HCT116 (cell line): ENCODE measurements around the gene METTL1. TPM values are rescaled to one million over a fixed set of nuclear protein-coding genes. Genes with fewer than 3 reads are reported as not detected.

Source experiments
- ATAC-seq: fragments of 200-7000 bp; cut with Tn5 transposase; 2 replicates; pipeline ENCODE4 v1.9.1; 2020; ENCODE audit warnings: mild to moderate bottlenecking, moderate library complexity
- BruUV-seq: library from RNA; stranded (reverse); fragments of 400-500 nt; replicated peaks from 2 replicates; lab custom pipeline; 2021; lab: Mats Ljungman, UMichigan
- CTCF ChIA-PET: fragments of 300-600 bp; sonication (Branson Sonifier 250); formaldehyde crosslinking; loops from one replicate; lab custom pipeline; 2021; ENCODE audit warnings: antibody characterized with exemption; lab: Charles Lee
- POLR2A ChIA-PET: fragments of 300-600, 350-600 bp; sonication (Branson Sonifier 250); formaldehyde crosslinking; loops from one replicate; lab custom pipeline; 2021; ENCODE audit warnings: antibody characterized with exemption; lab: Charles Lee
- RAD21 ChIA-PET, 2 experiments: fragments of 300-600 bp; sonication (Branson Sonifier 250); formaldehyde crosslinking; loops; one replicate each; lab custom pipeline; 2023; ENCODE audit warnings: low total read pairs in 2 of 2; ENCODE audit not compliant: uncharacterized antibody in 2 of 2, unreplicated experiment in 2 of 2, low non-redundant PET in 1 of 2; lab: Charles Lee
- DNase-seq: peaks from one replicate; pipeline ENCODE4 v3.0.0-alpha.2; 2010; ENCODE audit warnings: low read depth, low spot score
- H2AFZ ChIP-seq: fragments of 200-600 bp; shearing (Covaris generic), sonication (generic); 2 replicates; pipeline ENCODE4 v1.6.1; 2017; ENCODE audit warnings: low read depth, mixed run types, mixed read lengths, antibody characterized with exemption, low read length; ENCODE audit not compliant: poor library complexity, severe bottlenecking
- H3K27ac ChIP-seq: 2 replicates; pipeline ENCODE4 v1.5.1; 2012; ENCODE audit warnings: low read depth, low read length
- H3K27me3 ChIP-seq: fragments of 200-600 bp; sonication (generic); 2 replicates; pipeline ENCODE4 v1.6.1; 2016; ENCODE audit warnings: mixed run types, low read length, mixed read lengths; ENCODE audit not compliant: insufficient read depth
- H3K36me3 ChIP-seq, 2 experiments: fragments of 200-500 bp in 1 of 2; fragments of 200-600 bp in 1 of 2; sonication (Bioruptor generic) in 1 of 2; sonication (generic) in 1 of 2; 2 replicates each; pipeline versions ENCODE4 v1.5.1 to v1.6.1; 2014 to 2016; ENCODE audit warnings: low read length in 2 of 2, inconsistent platforms in 1 of 2, mixed read lengths in 1 of 2, mixed run types in 1 of 2; ENCODE audit not compliant: insufficient read depth in 2 of 2, control insufficient read depth in 1 of 2
- H3K4me1 ChIP-seq, 2 experiments: fragments of 200-600 bp in 1 of 2; sonication (generic) in 1 of 2; 2 replicates each; pipeline versions ENCODE4 v1.5.1 to v1.6.1; 2012 to 2017; ENCODE audit warnings: low read length in 2 of 2, inconsistent platforms in 1 of 2, mild to moderate bottlenecking in 1 of 2, mixed read lengths in 1 of 2, mixed run types in 1 of 2, moderate library complexity in 1 of 2; ENCODE audit not compliant: insufficient read depth in 2 of 2, control insufficient read depth in 1 of 2
- H3K4me2 ChIP-seq: fragments of 200-600 bp; sonication (generic); 2 replicates; pipeline ENCODE4 v1.6.1; 2017; ENCODE audit warnings: mixed run types, low read length, mixed read lengths
- H3K4me3 ChIP-seq, 2 experiments: fragments of 200-600 bp in 1 of 2; sonication (generic) in 1 of 2; replicated peaks in 1 of 2; 2 replicates each; pipeline ENCODE4 v1.5.1; 2011 to 2016; ENCODE audit warnings: low read length in 2 of 2, control low read depth in 1 of 2, low read depth in 1 of 2, mild to moderate bottlenecking in 1 of 2, mixed read lengths in 1 of 2, mixed run types in 1 of 2
- H3K79me2 ChIP-seq: fragments of 200-600 bp; sonication (generic); 2 replicates; pipeline ENCODE4 v1.6.1; 2017; ENCODE audit warnings: mild to moderate bottlenecking, mixed run types, low read length, moderate library complexity, mixed read lengths; ENCODE audit not compliant: insufficient read depth
- H3K9ac ChIP-seq: fragments of 200-600 bp; sonication (generic); 2 replicates; pipeline ENCODE4 v1.6.1; 2016; ENCODE audit warnings: low read length, mixed read lengths
- H3K9me2 ChIP-seq: fragments of 200-600 bp; sonication (generic), shearing (Covaris generic); 2 replicates; pipeline ENCODE4 v1.6.1; 2017; ENCODE audit warnings: mixed run types, mild to moderate bottlenecking, moderate library complexity; ENCODE audit not compliant: insufficient read depth
- H3K9me3 ChIP-seq, 2 experiments: fragments of 200-500 bp in 1 of 2; fragments of 200-600 bp in 1 of 2; sonication (Bioruptor generic) in 1 of 2; sonication (generic) in 1 of 2; 2 replicates each; pipeline ENCODE4 v1.6.1; 2014 to 2017; ENCODE audit warnings: low read length in 2 of 2, mixed read lengths in 2 of 2, inconsistent platforms in 1 of 2, low read depth in 1 of 2, mild to moderate bottlenecking in 1 of 2, mixed run types in 1 of 2, moderate library complexity in 1 of 2; ENCODE audit not compliant: control insufficient read depth in 1 of 2, insufficient read depth in 1 of 2
- H4K20me1 ChIP-seq: fragments of 200-600 bp; sonication (generic), shearing (Covaris generic); 2 replicates; pipeline ENCODE4 v1.6.1; 2017; ENCODE audit warnings: mixed run types, mild to moderate bottlenecking, moderate library complexity; ENCODE audit not compliant: insufficient read depth
- ATF3 ChIP-seq: IDR thresholded peaks from 2 replicates; pipeline ENCODE4 v1.6.1; 2012
- CEBPB ChIP-seq: IDR thresholded peaks from 2 replicates; pipeline ENCODE4 v1.6.1; 2012; ENCODE audit warnings: low read depth
- CTCF ChIP-seq, 3 experiments: fragments of 200-600 bp in 1 of 3; sonication (generic) in 1 of 3; IDR thresholded peaks in 2 of 3; conservative IDR thresholded peaks in 1 of 3; 2 replicates each; pipeline ENCODE4 v1.5.1; 2012 to 2017; ENCODE audit warnings: low read depth in 2 of 3, low read length in 2 of 3, antibody characterized with exemption in 1 of 3, borderline replicate concordance in 1 of 3, control low read depth in 1 of 3, mild to moderate bottlenecking in 1 of 3, mixed read lengths in 1 of 3, mixed run types in 1 of 3, moderate library complexity in 1 of 3; ENCODE audit not compliant: insufficient read depth in 1 of 3
- ELF1 ChIP-seq: IDR thresholded peaks from 2 replicates; pipeline ENCODE4 v1.6.1; 2012; ENCODE audit warnings: low read depth, borderline replicate concordance
- EZH2 ChIP-seq: fragments of 200-600 bp; sonication (generic); IDR thresholded peaks from 2 replicates; pipeline ENCODE4 v1.6.1; 2017; ENCODE audit warnings: antibody characterized with exemption, mixed run types
- EZH2phosphoT487 ChIP-seq: fragments of 200-600 bp; IDR thresholded peaks from 2 replicates; pipeline ENCODE4 v1.6.1; 2018; ENCODE audit warnings: antibody characterized with exemption, borderline replicate concordance
- MAX ChIP-seq: IDR thresholded peaks from 2 replicates; pipeline ENCODE4 v1.6.1; 2012
- POLR2A ChIP-seq: IDR thresholded peaks from 2 replicates; pipeline ENCODE4 v1.7.0; 2011; ENCODE audit warnings: borderline replicate concordance; ENCODE audit not compliant: insufficient read depth, insufficient read length; ENCODE audit errors: extremely low read depth
- POLR2AphosphoS5 ChIP-seq: IDR thresholded peaks from 2 replicates; pipeline ENCODE4 v1.6.1; 2011; ENCODE audit warnings: mild to moderate bottlenecking, low read depth, low read length, moderate library complexity
- intact Hi-C: fragments of 100-400 bp; cut with micrococcal nuclease; formaldehyde crosslinking; loops from 2 replicates; pipeline ENCODE4 v1.10.0; 2022
- total RNA-seq: library from RNA; stranded (reverse); gene quantifications from one replicate; pipeline ENCODE4 v1.2.1, GENCODE V29; 2021; ENCODE audit not compliant: unreplicated experiment
- TF ChIP-seq, protein P1 (sequence below): IDR thresholded peaks from 2 replicates; pipeline ENCODE4 v1.6.1; 2012; ENCODE audit warnings: low read depth

Gene METTL1
- total RNA-seq, 1 experiment from 2014 or later, result 56.6 TPM

- RAD21 ChIA-PET, result no interaction called here
- BruUV-seq, result TSS peak; percentile 59
Observed at GRCh38 chr12:57746025-57746424, 25.9 kb downstream of the METTL1 start.

More at GRCh38 chr12:57746025-57746424, 25.9 kb downstream of the METTL1 start:
- Histone ChIP-seq H3K9ac (peak overlapping the region; percentile 90; the same call in 1 of the 2 replicates), H3K9me2 (no peaks in the 10 kb centered on the region), H2AFZ (no peak overlapping the region), H3K27ac (peak overlapping the region; percentile 76; the same call in 1 of the 2 replicates), H3K36me3 (peaks cover 18 to 27% of the 10 kb centered on the region in 2 experiments; a peak in 3 of 4 replicates), H3K27me3 (no peaks in the 10 kb centered on the region), H3K4me1 (peaks cover 10 to 40% of the 10 kb centered on the region in 2 experiments; a peak in 3 of 4 replicates), H3K4me3 (peak overlapping the region; percentile 69 to 76), H4K20me1 (no peaks in the 10 kb centered on the region), H3K9me3 (no peaks in the 10 kb centered on the region), H3K79me2 (peaks cover 21% of the 10 kb centered on the region), H3K4me2 (peak overlapping the region; percentile 91)
- DNase-seq, result no peak
- TF ChIP-seq CEBPB, result no peak
- TF ChIP-seq POLR2AphosphoS5, result no peak
- TF ChIP-seq, protein P1, sequence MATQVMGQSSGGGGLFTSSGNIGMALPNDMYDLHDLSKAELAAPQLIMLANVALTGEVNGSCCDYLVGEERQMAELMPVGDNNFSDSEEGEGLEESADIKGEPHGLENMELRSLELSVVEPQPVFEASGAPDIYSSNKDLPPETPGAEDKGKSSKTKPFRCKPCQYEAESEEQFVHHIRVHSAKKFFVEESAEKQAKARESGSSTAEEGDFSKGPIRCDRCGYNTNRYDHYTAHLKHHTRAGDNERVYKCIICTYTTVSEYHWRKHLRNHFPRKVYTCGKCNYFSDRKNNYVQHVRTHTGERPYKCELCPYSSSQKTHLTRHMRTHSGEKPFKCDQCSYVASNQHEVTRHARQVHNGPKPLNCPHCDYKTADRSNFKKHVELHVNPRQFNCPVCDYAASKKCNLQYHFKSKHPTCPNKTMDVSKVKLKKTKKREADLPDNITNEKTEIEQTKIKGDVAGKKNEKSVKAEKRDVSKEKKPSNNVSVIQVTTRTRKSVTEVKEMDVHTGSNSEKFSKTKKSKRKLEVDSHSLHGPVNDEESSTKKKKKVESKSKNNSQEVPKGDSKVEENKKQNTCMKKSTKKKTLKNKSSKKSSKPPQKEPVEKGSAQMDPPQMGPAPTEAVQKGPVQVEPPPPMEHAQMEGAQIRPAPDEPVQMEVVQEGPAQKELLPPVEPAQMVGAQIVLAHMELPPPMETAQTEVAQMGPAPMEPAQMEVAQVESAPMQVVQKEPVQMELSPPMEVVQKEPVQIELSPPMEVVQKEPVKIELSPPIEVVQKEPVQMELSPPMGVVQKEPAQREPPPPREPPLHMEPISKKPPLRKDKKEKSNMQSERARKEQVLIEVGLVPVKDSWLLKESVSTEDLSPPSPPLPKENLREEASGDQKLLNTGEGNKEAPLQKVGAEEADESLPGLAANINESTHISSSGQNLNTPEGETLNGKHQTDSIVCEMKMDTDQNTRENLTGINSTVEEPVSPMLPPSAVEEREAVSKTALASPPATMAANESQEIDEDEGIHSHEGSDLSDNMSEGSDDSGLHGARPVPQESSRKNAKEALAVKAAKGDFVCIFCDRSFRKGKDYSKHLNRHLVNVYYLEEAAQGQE, result no peak
- no peak for TF ChIP-seq EZH2
- no peak for TF ChIP-seq ELF1
- TF ChIP-seq CTCF (IDR thresholded peaks at IDR 0.05 in 2 of 3, conservative IDR thresholded peaks at IDR 0.05 in 1 of 3; ENCODE audit: borderline replicate concordance in 1 of 3, insufficient read depth in 1 of 3, low read depth in 2 of 3, low read length in 2 of 3), result no peak
- TF ChIP-seq ATF3, result no peak
- no peak for TF ChIP-seq MAX
- no peak for TF ChIP-seq POLR2A
- TF ChIP-seq EZH2phosphoT487, result no peak
- POLR2A ChIA-PET, result no interaction called here
- intact Hi-C loops, result no loop called here
- CTCF ChIA-PET, result no interaction called here
- ATAC-seq, result no peak
